ENCODE results near the gene YTHDC2.
A peak's percentile ranks its signal among the peaks of the same experiment; 100 is the strongest.

The YTHDC2 gene

GRCh38 chr5:113513384-113514288 lies at the start of gene YTHDC2:
Gene YTHDC2 (plus strand): TSS chr5:113513694. CDS start chr5:113513896, 202 bp downstream.
- peak; percentile 84 for DNase-seq (ENCODE audit: low read depth)

- DNase-seq (ENCODE audit: low read depth) = no peak
Observed at GRCh38 chr5:113474100-113474728, 39.3 kb upstream of the YTHDC2 start.

- DNase-seq (ENCODE audit: low read depth) = no peak
Observed at GRCh38 chr5:113478691-113479090, 34.8 kb upstream of the YTHDC2 start.

- DNase-seq (ENCODE audit: low read depth) = peak; percentile 12
Observed at GRCh38 chr5:113480243-113480642, 33.3 kb upstream of the YTHDC2 start.

- peak; percentile 5 for DNase-seq (ENCODE audit: low read depth)
Observed at GRCh38 chr5:113487416-113487780, 26.1 kb upstream of the YTHDC2 start.

- DNase-seq (ENCODE audit: low read depth) = peak; percentile 93
Observed at GRCh38 chr5:113487781-113488644, 25.5 kb upstream of the YTHDC2 start, which contains the start of gene MCC. Gene MCC (minus strand): TSS chr5:113488453.

GRCh38 chr5:113488645-113489184 lies 24.8 kb upstream of the YTHDC2 start:
- DNase-seq (ENCODE audit: low read depth) = no peak

GRCh38 chr5:113489299-113489698 lies 24.2 kb upstream of the YTHDC2 start:
- peak; percentile 99 for DNase-seq (ENCODE audit: low read depth)

DNA sequence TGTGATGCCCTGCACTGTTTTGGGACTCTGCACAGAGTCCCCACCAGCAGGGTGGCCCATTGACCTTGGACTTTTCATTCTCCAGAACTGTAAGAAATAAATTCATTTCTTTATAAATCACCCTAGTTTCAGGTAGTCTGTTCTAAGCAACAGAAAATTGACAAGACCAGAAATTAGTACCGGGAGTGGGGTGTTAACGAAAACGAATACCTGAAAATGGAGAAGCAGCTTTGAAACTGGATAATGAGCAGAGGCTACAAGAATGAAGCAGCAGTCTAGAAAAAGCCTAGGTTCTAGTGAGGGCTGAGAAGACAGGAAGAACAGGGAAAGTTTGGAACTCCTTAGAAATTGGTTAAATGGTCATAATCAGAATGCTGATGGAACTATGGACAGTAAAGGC lies 23.2 kb upstream of the YTHDC2 start:
- DNase-seq (ENCODE audit: low read depth) = no peak

GRCh38 chr5:113491022-113491421 lies 22.5 kb upstream of the YTHDC2 start:
- DNase-seq (ENCODE audit: low read depth) = no peak

DNA sequence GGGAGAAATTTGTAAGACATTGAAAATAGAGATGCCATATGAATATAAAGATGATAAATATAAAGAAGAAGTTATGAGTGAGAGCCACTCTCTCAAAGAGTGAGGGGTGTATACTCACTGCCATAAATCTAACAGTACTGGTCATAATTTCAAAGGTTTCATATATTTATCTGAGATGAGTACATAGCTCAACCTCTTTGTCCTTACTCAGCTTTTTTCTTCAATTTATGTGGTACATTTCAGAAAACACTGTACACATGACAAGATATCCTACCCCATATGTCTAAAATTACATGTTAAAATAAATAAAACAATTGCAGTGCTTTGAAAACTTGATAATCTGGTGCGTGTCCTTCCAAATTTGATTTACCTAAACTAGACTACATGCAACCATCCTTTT lies 20.0 kb upstream of the YTHDC2 start:
- no peak for DNase-seq (ENCODE audit: low read depth)

DNA sequence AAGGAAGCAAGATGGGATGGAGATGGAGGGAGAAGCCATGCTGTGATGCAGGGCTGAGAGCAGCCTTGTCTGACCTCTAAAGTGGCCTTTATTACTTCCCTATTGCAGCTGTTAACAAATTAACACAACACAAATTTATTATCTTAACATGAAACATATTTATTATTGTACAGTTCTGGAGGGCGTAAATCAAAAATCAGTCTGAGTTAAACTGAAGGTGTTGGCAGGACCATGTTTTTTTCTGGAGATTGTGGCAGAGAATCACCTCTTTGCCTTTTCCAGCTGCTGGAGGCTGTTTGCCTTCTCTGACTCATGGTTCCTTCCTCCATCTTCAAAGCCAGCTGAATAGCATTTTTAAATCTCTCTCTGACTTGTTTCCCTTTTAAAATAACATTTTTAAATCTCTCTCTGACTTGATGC lies 18.1 kb upstream of the YTHDC2 start:
- peak; percentile 47 for DNase-seq (ENCODE audit: low read depth)

GRCh38 chr5:113502073-113502472 lies 11.4 kb upstream of the YTHDC2 start:
- DNase-seq (ENCODE audit: low read depth) = no peak

GRCh38 chr5:113503146-113503545 lies 10.3 kb upstream of the YTHDC2 start:
- DNase-seq (ENCODE audit: low read depth) = no peak

DNA sequence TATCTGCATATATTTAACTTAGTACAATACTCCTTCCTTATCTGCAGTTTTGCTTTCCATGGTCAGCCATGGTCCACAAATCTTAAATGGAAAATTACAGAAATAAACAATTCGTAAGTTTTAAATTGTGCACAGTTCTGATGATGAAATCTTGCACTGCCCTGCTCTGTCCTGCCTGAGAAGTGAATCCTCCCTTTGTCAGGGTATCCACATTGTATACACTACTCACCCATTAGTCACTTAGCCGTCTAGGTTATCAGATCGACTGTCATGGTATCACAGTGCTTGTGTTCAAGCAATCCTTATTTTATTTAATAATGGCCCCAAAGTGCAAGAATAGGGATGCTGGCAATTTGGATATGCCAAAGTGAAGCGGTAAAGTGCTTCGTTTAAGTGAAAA lies 8.3 kb upstream of the YTHDC2 start:
- peak; percentile 69 for DNase-seq (ENCODE audit: low read depth)

DNA sequence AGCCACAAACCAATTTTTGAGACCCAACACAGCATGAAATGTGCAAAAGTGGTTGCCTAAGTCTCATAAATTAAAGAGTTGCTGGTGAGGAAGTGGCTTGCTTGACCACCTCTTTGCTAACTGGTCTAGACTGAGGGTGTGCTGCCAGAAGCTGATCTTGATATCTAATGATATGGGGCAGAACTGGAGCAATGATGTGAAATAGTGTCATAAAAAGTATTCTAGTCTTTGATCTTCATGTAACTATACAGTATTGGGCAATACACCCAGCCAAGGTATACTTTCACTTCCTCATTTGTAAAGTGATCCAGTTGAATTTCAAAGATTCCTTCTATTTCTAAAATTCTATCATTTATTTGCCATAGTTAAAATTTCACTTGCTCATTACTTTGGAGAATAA lies 5.9 kb upstream of the YTHDC2 start:
- no peak for DNase-seq (ENCODE audit: low read depth)

GRCh38 chr5:113508756-113509155 lies 4.7 kb upstream of the YTHDC2 start:
- DNase-seq (ENCODE audit: low read depth) = no peak

DNA sequence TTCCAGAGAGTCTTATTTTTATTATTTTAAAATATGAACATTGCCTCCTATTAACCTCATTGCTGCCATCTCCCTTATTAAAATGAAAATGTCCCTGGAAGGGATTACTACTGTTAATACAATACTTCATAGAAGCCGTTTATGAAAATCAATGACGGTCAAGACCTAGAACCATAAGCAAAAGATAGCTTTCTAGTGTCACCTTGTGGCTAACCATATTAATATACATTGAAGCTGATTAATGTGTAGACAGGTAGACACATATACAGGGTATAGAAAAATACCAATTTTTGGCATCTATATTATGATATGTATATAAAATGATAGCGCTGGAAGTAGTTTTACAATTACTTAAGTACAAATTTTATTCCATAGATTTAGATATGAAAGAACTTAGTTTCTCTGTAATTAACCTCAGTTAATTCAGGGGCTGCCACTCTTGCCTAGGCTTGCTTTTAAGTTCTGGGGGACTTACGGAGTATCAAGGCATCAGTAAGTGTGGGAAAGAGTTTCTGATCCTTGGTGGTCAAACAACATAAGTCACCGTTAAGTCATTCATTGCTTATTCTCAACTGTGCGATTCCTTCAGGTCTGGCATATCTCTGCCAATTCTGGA lies 2.5 kb upstream of the YTHDC2 start:
- DNase-seq (ENCODE audit: low read depth) = peak; percentile 59

GRCh38 chr5:113512341-113512740 lies 1.2 kb upstream of the YTHDC2 start:
- no peak for DNase-seq (ENCODE audit: low read depth)

DNA sequence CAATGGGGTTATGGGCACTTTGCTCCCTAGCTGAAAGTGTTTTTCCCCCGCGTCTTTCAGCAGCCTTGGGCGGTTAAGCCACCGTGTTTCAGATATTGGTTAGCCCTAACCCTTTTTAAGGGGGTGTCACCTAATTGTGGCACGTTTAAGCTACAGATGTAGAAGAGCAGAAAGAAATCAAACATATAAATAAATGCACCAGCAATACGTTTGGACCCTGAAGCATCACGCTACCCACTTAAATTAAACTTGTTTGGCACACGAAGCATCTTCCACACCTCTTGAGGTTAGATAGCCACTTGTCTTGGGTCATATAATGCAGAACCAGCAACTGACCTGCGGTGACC lies 768 bp downstream of the YTHDC2 start:
- no peak for DNase-seq (ENCODE audit: low read depth)

DNA sequence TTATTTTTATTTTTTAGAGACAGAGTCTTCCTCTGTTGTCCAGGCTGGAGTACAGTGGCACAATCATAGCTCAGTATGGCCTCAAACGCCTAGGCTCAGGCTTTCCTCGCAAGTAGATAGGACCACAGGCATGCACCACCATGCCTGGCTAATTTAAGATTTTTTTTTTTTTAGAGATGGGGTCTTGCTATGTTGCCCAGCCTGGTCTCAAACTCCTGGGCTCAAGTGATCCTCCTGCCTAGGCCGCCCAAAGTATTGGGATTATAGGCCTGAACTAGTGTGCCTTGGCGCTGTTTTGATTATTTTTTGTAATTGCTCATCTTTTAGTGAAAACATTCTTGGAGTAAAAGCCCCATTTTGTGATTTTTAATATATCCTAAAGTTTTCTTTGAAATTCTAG lies 5.4 kb downstream of the YTHDC2 start:
- no peak for DNase-seq (ENCODE audit: low read depth)

DNA sequence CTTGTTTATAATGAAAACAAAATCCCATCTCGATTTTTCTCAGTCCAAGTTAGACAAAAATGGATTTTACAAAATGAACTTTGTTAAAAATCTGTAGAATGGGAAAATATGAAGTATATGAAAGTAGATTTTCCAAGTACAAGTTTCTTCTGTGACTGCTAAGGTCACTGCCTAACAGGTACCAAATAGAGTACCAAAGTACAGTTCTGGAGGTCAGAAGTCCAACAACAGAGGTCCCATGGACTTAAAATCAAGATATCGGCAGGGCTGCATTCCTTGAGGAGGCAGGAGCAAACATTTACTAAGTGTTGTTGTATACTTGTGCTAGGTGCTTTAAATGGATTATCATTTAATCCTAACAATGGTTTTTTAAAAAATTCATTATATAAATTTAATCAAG lies 5.9 kb downstream of the YTHDC2 start:
- DNase-seq (ENCODE audit: low read depth) = no peak
